Measurements from ENCODE around the gene ASTN2. TPM values are rescaled to one million over a fixed set of nuclear protein-coding genes. Genes with fewer than 3 reads are reported as not detected.

ASTN2 gene
- total and polyA plus RNA-seq, 2 experiments from 2014 or later: 7.0 to 24.6 TPM

- ATAC-seq (no peak), DNase-seq (ENCODE audit: low spot score) (no peak)
- H3K4me3 Mint-ChIP-seq: no peak overlapping the region
- H3K27ac Mint-ChIP-seq: no peak overlapping the region
- peaks cover 14% of the 10 kb centered on the region; the same call in 2 of the 3 replicates for H3K4me1 Mint-ChIP-seq
- H3K27me3 ChIP-seq (ENCODE audit: insufficient read depth): no peaks in the 10 kb centered on the region
- H2AFZ ChIP-seq: no peak overlapping the region
- no peaks in the 10 kb centered on the region for H3F3A ChIP-seq (replicated peaks; ENCODE audit: low read depth)
- H3K4me3 ChIP-seq: no peak overlapping the region
- no peak overlapping the region for H3K27ac ChIP-seq (ENCODE audit: low read depth)
- no peaks in the 10 kb centered on the region for H3K36me3 ChIP-seq (ENCODE audit: insufficient read depth)
- no peaks in the 10 kb centered on the region for H3K9me2 ChIP-seq (ENCODE audit: insufficient read depth)
- peaks cover 7% of the 10 kb centered on the region; the same call in 1 of the 2 replicates for H4K20me1 ChIP-seq (replicated peaks; ENCODE audit: insufficient read depth)
- no peaks in the 10 kb centered on the region for H3K27me3 Mint-ChIP-seq (ENCODE audit: insufficient read depth, low read depth, poor library complexity)
- no peaks in the 10 kb centered on the region for H3K36me3 Mint-ChIP-seq (ENCODE audit: low read depth)
- no peak for TF ChIP-seq POLR2AphosphoS5 (IDR thresholded peaks at IDR 0.05; ENCODE audit: low read depth)
- no peak for TF ChIP-seq CREB1 (CRISPR knock-in tag; IDR thresholded peaks at IDR 0.05; ENCODE audit: low read depth)
- TF ChIP-seq ZNF114 (CRISPR knock-in tag; IDR thresholded peaks at IDR 0.05): no peak
- TF ChIP-seq ZNF331 (CRISPR knock-in tag; IDR thresholded peaks at IDR 0.05; ENCODE audit: low read depth): no peak
- TF ChIP-seq NANOG (IDR thresholded peaks at IDR 0.05; ENCODE audit: borderline replicate concordance): no peak
- no peak for TF ChIP-seq EZH2 (IDR thresholded peaks at IDR 0.05; ENCODE audit: low read depth, unreplicated experiment)
- TF ChIP-seq ETS1 (IDR thresholded peaks at IDR 0.05): no peak
- TF ChIP-seq ZNF462 (CRISPR knock-in tag; IDR thresholded peaks at IDR 0.05): no peak
- TF ChIP-seq CTCF (conservative IDR thresholded peaks at IDR 0.05; ENCODE audit: low read depth in 2 of 2): no peak
- TF ChIP-seq REST (IDR thresholded peaks at IDR 0.05; ENCODE audit: unreplicated experiment): no peak
- no peak for TF ChIP-seq EZH2phosphoT487 (IDR thresholded peaks at IDR 0.05; ENCODE audit: unreplicated experiment)
- no peak for TF ChIP-seq JUNB (IDR thresholded peaks at IDR 0.05; ENCODE audit: unreplicated experiment)
- no peak for TF ChIP-seq STAT1 (IDR thresholded peaks at IDR 0.05; ENCODE audit: unreplicated experiment)
- H3K79me2 ChIP-seq (replicated peaks; ENCODE audit: insufficient read depth): no peaks in the 10 kb centered on the region
- H3K9me3 Mint-ChIP-seq: no peaks in the 10 kb centered on the region; the same call in 2 of the 3 replicates
- H3K4me1 ChIP-seq (ENCODE audit: insufficient read depth): no peaks in the 10 kb centered on the region
- H3K4me2 ChIP-seq: no peak overlapping the region
These were observed 89.6 kb downstream of the ASTN2 start for GRCh38 chr9:117325110-117325731.

All from GM23338 (cell line).